GM13977 (cell line): ENCODE measurements around the gene RBM26.

Source experiments
- DNase-seq: peaks from one replicate; pipeline ENCODE4 v3.0.0; 2012; ENCODE audit warnings: low spot score
- in situ Hi-C: fragments of 300-500 bp; cut with MboI; formaldehyde crosslinking; loops from one replicate; pipeline ENCODE4 v1.12.0; 2022; ENCODE audit warnings: low sequenced_read_pairs, low pct_unique_long_range_greater_than_20kb, mixed read lengths, inconsistent platforms; ENCODE audit not compliant: unreplicated experiment
- TF ChIP-seq, protein P1 (sequence below): IDR thresholded peaks from 2 replicates; pipeline ENCODE4 v1.5.1; 2012; ENCODE audit warnings: mild to moderate bottlenecking, control low read depth; ENCODE audit not compliant: insufficient read depth; ENCODE audit errors: extremely low read depth, missing control alignments

RBM26 gene

DNA sequence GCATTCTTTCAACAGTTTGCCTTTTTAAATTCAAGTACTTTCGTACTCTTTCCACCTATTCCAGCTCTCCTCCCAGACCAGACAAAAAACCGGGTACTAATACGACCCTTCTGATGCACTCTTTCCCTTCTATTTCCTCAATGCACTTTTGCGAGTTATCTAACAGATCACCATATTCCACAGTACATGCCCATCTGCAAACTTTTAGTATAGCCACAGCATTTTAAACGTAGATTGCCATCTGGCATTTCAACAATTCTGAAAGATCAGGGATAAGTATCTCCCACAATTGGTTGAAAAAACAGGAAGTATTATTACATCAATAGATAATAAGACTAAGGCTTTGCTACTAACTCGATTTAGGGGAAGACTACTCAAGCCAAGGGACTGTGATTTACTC, 31.5 kb downstream of the RBM26 start:
- in situ Hi-C loops = no loop called here
- TF ChIP-seq, protein P1, sequence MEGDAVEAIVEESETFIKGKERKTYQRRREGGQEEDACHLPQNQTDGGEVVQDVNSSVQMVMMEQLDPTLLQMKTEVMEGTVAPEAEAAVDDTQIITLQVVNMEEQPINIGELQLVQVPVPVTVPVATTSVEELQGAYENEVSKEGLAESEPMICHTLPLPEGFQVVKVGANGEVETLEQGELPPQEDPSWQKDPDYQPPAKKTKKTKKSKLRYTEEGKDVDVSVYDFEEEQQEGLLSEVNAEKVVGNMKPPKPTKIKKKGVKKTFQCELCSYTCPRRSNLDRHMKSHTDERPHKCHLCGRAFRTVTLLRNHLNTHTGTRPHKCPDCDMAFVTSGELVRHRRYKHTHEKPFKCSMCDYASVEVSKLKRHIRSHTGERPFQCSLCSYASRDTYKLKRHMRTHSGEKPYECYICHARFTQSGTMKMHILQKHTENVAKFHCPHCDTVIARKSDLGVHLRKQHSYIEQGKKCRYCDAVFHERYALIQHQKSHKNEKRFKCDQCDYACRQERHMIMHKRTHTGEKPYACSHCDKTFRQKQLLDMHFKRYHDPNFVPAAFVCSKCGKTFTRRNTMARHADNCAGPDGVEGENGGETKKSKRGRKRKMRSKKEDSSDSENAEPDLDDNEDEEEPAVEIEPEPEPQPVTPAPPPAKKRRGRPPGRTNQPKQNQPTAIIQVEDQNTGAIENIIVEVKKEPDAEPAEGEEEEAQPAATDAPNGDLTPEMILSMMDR = no peak

DNA sequence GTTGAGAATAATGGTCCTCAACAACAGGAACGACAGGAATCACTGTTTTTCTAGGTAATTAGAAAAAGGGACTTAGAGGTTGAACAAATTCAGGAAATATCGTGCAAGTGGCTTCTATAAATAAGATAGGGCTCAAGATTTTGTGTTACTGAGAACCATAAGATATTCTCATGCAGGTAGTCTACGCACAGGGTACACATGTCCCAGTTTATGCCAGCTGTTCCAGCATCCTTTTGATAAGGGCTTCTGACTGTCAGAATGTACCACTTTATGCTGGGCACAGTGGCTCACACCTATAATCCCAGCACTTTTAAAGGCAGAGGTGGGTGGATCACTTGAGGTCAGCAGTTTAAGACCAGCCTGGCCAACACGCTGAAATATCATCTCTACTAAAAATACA, 32.1 kb downstream of the RBM26 start:
- in situ Hi-C loops = no loop called here
- DNase-seq = no peak
- TF ChIP-seq, protein P1 = no peak

More for the DNA sequence above, 31.5 kb downstream of the RBM26 start:
- no peak for DNase-seq

DNA sequence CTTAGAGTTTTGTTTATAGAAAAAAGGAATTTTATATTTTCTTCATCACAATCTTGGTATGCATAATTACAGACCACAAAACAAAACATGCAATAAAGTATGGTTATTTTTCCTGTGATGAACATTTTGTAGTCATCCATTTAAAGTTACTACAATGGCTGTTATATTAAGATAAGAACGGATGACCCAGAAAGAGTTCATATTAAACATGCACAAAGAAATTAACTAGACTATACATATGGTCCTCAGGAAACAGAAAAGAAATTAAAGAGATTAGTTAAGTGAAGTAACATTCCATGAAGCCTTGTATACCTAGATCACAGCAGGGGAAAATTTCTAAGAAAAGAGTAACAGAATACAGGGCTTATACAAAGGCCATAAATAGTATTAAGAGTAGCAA, 36.8 kb downstream of the RBM26 start:
- in situ Hi-C loops = no loop called here

DNA sequence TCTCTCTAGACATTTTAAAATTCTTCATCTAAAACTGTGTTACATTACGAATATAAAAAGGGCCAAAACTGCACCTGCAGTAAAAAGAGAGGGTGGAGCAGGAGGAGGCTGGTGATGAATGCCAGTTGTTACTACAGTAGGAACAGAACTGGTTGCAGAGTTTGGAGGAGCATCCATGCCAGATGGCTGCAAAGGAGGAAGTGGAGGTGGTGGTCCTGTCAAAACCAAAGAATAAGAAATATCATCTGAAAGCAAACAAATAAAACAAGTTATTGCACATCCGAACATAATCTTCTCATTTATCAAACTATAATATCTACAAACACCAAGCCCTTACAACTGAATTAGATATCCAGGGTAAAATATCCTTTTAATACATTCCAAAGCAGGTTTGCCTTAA, 40.1 kb downstream of the RBM26 start:
- in situ Hi-C loops = no loop called here
- DNase-seq = no peak

More for the DNA sequence above, 36.8 kb downstream of the RBM26 start:
- TF ChIP-seq, protein P1 = no peak
- no peak for DNase-seq

DNA sequence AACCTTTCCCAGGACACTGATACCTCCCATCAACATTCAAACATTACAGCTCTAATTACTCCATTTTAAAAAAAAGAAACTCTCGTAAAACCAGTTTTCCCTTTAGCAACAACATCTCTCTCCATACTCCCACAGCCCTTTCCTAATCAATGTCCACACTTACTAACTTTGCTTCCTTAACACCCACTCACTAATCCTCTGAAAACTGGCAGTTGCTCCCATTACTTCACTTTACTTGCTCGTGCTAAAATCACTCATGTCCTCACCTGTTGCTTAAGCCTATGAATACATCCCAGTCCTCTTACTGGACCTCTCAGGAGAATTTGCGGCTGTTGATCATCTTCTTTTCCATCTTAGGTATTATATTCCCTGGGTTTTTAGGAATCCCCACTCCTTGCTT, 44.8 kb downstream of the RBM26 start:
- TF ChIP-seq, protein P1 = no peak
- in situ Hi-C loops = no loop called here
- DNase-seq = no peak

More for the DNA sequence above, 40.1 kb downstream of the RBM26 start:
- TF ChIP-seq, protein P1 = no peak

DNA sequence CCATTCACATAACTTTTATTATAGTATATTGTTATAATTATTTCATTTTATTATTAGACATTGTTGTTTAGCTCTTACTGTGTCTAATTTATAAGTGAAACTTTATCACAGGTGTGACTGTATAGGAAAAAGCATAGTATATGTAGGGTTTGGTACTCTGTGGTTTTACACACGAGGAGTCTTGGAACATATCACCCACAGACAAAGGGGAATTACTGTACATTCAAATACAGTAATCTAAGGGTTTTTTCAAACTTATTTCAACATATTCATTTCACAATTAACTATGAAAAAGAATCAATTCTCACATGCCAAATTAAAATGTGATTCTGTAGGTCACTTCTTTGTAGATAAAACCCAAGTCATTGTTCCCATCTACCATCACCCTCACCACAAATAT, 46.0 kb downstream of the RBM26 start:
- DNase-seq = no peak
- in situ Hi-C loops = no loop called here
- TF ChIP-seq, protein P1 = no peak

DNA sequence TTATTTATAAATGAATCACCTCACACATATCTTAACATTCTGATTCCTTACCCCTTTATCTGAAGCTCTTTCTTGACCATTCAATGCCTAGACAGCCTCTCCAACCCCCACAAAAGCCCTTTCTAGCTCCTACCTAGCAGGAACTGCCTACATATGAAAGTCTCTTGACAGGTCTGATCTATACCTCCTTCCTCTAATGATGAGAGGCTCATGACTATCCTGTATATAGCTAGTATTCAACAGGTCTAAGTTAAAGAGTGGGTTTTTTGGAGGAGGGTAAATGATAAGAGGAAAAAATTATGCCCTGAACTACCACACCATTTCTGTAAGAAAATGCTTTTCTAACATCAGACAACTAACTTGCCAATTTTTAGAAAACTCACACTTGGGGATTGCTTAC, 47.0 kb downstream of the RBM26 start:
- TF ChIP-seq, protein P1 = no peak
- no peak for DNase-seq
- in situ Hi-C loops = no loop called here
